Inflammatory macrophage (primary cell): ENCODE measurements around the gene MORN1.
"Not testable (repeated sequence)": the region's sequence is repeated elsewhere in the genome, so short reads cannot be mapped to it uniquely, and the experiment has no call there.

Experiments used
- DNase-seq, 2 donors: peaks; one replicate each; pipeline ENCODE4 v3.0.0-alpha.2; 2020 to 2022

The MORN1 gene

DNA sequence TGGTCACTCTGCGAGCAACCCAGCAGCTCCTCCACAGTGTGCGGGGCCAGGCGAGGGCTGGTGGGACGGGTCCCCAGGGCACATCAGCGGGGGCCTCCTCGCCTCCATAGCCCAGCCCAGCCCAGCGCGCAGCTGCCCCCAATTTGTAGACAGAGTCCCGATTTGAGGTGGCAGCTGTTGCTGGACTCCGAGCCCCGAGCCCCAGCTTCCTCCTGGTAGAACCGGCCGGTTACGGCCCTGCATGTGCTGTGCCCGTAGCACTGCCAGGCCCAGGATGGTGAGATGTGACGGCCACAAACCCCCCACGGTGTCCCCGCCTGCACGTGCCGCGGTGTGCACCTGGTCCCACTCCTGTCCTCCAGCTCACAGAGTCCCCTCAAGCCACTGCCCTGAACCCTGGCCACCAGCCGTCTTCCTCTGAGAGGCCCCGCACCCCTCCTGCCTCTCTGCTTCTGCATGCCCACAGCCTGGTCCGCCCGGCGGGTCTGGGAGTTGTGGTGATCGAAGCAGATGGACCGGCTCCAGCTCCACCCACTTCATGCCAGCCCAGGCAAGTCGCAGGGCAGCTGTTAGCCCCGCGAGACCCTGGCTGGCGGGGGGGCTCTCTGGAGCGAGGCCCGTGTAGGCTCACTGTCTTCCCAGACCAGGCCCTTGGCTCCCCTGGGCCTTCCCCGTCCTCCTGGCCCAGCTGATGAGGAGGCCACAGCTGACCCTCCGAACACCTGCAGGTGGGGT is 55.5 kb downstream of the MORN1 start:
- DNase-seq = no peak

DNA sequence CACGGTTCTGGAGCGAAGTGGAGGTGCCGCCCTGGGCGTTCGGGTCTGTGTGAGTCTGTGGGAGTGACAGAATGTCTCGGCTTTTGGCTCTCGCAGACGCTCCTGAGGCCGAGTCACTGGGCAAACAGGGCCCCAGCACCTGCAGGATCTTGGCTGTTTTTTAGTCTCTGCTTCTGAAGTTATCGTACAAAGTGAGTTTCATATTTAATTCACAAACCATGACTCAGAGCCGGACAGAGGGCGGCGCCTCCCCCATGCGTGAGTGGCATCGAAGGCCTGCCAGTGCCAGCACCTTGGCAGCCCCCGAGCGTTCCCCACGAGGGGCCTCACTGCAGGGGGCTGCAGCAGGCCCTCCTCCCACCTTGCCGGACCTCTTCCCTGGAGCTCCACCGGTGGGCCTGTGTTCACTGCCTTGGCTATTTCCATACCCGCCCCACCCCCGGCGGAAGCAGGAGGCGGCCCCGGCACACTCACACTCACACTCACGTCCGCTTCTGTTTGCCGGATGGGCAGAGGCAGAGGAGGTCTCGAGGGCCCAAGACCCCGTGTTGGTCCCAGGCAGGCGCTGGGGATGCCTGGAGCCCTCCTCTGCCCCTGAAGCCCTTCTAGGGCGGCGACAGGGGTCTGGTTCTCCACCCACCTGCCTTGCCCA is 56.3 kb downstream of the MORN1 start:
- DNase-seq = no peak

DNA sequence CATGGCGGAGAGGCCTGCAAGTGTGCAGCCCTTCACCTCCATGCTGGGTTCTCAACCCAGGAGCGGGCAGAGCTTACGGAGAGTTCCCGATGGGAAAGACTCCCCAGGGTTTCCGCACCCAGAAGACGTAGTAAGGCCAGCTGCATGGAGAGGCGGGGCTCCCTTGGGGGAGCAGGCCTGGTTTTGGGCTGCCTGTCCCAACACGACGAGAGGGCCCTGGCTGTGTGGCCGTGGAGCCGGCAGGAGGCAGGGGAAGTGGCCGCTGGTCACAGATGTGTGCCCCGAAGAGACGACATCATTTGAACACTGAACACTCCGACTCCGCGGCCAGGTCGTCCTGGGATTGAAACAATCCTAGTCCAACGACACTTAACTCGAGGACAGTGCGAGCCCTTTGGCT is 57.0 kb downstream of the MORN1 start:
- no peak for DNase-seq

DNA sequence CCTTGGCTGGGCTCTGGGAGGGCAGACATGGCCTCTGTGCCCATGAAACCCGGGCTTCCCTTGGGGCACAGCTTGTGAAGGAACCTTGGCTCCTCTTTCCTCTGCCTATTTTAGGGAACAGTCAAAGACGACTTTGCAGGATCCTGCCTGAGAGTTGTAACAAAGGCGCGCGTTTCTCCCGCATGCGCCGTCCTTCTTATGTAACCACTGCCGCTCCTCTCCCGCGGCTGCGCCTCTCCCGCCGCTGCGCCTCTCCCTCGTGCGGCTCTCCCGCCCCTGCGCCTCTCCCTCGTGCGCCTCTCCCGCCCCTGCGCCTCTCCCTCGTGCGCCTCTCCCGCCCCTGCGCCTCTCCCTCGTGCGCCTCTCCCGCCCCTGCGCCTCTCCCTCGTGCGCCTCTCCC is 59.8 kb downstream of the MORN1 start:
- DNase-seq = not testable (repeated sequence)

DNA sequence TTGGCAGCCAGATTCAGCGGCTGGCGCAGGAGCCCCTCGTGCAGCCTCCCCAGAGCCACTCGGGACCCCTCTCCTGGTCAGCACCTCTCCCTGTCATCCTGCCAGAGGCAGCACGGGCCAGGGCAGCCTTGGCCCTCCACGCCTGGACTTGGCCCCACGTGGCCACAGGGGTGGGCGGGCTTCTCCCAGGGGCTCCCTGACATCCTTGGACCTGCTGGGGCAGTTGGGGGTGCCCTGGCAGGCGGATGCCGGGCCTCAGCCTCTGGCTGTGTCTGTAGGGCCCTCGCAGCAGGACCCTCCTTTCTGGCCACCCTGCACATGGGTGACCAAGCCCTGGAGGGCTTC is 60.2 kb downstream of the MORN1 start:
- no peak for DNase-seq

DNA sequence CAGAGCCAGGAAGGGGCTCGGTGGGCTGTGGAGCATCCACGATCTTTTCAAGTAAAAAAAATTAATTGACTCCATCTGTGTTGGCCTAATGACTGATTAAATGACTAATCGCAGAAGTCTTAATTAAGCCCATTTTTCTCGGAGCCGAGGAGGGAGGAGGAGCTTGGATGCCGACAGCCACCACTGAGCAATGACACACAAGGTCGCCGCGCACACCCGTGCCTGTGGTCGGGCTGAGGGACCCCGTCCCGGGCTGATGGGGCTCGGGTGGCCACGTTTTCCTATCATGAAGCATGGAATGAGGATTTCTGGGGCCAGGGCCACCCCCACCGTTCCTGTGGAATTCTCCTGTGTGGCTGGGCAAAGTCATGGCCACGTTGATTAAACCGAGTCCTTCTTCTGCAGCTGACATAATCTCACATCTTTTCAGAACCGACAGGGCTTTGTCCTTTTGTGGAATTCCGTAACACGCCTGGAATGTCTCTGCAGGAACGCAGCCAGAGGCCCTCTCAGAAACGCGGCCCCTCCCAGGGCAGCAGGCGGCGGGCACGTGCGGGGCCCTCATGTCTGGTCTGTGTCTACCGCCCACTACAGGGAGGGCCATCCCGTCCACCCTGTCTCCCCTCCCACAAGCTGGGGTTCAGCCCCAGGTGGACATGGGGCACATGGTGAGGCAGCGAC is 60.7 kb downstream of the MORN1 start:
- DNase-seq = no peak

DNA sequence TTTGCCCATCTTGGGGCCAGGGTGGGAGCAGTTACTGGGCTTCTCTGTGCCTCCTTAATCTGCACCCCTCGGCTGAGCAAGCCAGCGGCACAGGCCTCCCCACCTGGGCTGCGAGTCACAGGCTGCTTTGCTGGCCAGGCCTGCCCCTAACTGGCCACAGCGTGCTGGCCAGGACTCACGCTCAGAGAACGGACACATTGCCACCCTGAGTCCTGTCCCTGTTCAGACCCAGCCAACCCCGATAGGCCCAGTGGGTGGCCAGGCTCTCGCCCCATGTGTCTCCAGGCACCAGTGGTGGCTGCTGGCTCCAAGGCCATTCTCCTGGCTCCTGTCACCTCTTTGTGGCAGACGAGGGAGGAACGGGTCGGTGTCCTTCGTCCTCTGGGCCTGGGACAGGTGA is 61.3 kb downstream of the MORN1 start:
- no peak for DNase-seq

GRCh38 chr1:2328676-2329455 is 62.5 kb downstream of the MORN1 start:
- DNase-seq = no peak

DNA sequence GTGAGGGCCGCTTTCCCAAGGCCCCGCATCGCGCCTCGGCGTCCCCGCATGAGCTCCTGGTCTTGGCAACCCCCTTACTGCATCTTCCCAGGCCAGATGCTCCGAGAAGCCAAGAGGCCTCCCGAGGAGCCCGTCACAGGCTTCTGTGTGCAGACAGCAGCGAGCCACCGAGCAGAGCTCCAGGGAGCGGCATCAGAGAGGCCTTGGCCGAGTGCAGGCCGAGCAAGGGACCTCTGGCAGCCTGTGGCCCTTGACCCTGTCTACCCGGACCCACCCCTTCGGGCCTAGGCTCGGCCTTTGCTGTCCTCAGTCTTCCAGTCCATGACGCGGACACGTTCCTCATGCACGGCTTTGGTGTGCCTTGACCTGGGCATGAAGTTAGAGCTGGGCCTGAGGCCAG is 63.5 kb downstream of the MORN1 start:
- DNase-seq = no peak

DNA sequence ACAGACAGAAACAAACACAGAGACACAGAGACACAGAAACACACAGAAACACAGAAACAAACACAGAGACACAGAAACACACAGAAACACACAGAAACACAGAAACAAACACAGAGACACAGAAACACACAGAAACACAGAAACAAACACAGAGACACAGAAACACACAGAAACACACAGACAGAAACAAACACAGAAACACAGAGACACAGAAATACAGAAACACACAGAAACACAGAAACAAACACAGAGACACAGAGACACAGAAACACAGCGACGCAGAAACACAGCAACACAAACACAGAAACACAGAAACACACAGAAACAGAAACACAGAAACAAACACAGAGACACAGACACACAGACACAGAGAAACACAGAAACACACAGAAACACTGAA is 64.2 kb downstream of the MORN1 start:
- not testable (repeated sequence) for DNase-seq

DNA sequence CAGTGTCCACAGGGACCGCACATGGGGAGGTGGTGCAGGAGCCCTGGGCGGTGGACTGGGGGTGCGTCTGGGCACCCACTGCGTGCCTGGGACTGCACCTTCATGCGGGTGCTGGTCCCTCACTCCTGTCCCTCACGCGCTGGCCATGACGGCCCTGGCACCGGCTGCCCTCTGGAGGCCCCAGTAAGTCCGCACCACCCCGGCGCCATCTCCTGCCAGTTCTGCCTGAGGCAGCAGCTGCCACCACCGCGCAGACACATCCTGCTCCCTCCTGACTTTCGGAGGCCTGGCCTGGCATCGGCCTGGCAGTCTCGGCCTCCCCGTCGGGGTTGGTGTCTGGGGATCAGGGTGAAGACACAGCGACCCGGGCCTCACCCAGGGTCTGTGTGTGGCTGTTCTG is 64.8 kb downstream of the MORN1 start:
- no peak for DNase-seq

- no peak for DNase-seq
Measured at GRCh38 chr1:2324553-2325366, 66.6 kb downstream of the MORN1 start.

- DNase-seq = no peak
Measured at GRCh38 chr1:2323451-2323974, 67.8 kb downstream of the MORN1 start.

- no peak for DNase-seq
Measured at GRCh38 chr1:2322581-2323211, 68.7 kb downstream of the MORN1 start.

- DNase-seq = no peak
Measured at GRCh38 chr1:2322065-2322571, 69.2 kb downstream of the MORN1 start.

DNA sequence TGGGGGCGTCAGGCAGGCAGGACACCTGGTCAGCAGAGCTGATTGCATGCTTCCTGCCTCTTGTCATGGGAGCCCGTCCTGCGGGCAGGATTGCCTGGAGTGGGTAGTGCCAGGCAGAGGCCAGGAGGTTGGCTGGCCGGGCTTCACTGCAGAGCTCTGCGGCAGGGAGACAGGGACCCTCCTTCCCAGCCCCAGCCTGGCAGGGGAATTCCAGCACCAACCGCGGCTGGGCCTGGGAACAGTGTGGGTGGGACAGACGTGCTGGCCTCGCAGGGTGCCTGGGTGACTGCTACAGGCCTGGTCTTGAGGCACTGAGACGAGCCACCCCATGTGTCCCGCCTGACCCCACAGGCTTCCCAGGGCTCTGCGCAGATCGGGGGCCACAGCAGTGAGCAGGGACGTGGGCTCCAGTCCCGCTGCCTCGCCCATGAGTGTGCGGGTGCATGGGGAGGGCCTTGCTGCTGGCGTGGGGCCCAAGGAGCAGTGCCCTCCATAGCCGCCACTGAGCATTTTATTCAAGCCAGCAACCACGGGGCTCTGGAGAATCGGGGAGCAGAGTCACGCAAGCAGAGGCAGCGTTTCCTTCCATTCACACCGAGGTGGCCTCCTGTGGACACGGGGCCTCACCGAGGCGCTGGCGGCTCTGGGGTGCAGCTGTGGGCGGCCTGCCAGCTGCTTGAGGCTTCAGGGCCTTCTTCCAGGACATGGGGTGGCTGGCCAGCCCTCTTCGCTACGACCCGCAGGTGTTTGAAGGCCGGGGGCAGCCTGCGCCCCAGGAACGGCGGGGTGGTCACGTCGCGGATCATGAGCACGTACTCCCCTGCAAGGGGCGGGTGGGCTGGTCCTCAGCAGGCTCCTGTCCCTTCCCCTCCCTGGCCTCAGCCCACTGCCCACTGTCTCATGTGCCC is 70.3 kb downstream of the MORN1 start:
- DNase-seq = no peak

DNA sequence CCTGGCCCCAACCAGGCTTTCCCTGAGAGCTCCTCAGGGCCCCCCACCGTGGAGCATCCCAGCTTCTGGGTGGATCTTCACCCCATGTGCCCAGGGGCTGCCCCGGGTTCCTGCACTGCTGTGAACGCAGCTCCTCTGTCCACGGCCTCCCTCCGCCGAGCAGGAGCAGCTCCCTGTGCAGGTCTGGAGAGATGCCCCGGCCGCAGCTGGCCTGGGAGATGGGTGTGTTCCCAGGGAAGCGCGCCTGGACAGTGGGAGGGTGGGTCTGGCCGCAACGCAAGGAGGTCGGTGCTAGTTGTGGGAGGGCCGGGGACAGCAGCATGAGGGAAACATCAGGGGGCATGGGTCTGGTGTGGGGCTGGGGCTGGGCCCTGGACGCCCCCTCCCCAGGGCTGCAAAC is 71.3 kb downstream of the MORN1 start:
- DNase-seq = no peak

DNA sequence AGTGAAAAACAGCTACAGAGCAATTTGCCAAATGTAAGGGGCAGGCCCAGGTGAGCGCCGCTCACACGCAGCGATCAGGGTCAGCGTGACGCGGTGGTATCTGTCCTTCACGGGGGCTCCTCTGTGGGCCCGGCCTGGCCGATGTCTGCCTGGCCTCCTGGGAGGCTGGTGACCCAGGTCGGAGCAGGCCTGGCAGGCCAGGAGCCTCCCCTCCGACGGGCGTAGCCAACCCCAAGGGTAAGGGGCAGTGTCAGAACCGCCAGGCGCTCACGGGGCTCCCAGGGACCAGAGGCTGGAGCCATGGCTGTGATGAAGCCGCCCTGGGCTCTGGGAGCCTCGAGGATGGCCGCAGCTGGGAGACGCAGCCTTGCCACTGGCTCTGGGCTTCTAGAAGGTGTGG is 72.1 kb downstream of the MORN1 start:
- DNase-seq = no peak

GRCh38 chr1:2318314-2319278 is 72.8 kb downstream of the MORN1 start:
- no peak for DNase-seq
